Fibroblast of villous mesenchyme (primary cell): ENCODE data around the gene POTEF. TPM values are rescaled to one million over a fixed set of nuclear protein-coding genes. Genes with fewer than 3 reads are reported as not detected.
A peak's percentile ranks its signal among the peaks of the same experiment; 100 is the strongest.
"Not testable (repeated sequence)": the region's sequence is repeated elsewhere in the genome, so short reads cannot be mapped to it uniquely, and the experiment has no call there.

Experiments
- DNase-seq: peaks from one replicate; pipeline ENCODE4 v3.0.0-alpha.2; 2010; ENCODE audit warnings: low read depth
- H3K4me3 ChIP-seq: 2 replicates; pipeline ENCODE4 v1.5.1; 2011; ENCODE audit warnings: low read depth, mild to moderate bottlenecking, low read length
- total RNA-seq: library from RNA; depleted of rRNA; stranded (reverse); fragments of >200 nt; gene quantifications from 2 replicates; pipeline ENCODE4 v1.2.3, GENCODE V29; 2012
- TF ChIP-seq, protein P1 (sequence below): IDR thresholded peaks from 2 replicates; pipeline ENCODE4 v1.5.1; 2012; ENCODE audit warnings: low read depth, mild to moderate bottlenecking, low read length; ENCODE audit not compliant: insufficient read depth

The POTEF gene
- total RNA-seq, 1 donor: not detected

DNA sequence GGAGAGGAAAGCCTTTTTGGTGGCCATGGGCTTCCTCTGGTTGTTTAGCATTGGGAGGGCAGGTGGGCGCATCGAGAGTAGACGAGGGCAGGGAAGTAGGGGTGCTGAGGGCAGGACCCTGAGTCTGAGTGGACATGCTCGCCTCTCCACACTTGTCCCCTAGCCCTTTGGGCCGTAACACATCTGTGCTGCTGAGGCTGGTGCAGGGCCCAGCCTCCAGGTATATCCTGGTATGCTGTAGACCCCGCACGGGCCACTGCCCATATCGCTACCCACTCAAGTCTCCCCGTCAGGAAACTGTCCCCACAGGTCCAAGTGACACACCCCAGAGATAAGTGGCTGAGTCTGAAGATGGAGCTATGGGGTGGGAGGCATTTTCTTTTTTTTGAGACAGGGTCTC is 29.6 kb upstream of the POTEF start:
- no peak for DNase-seq
- TF ChIP-seq, protein P1, sequence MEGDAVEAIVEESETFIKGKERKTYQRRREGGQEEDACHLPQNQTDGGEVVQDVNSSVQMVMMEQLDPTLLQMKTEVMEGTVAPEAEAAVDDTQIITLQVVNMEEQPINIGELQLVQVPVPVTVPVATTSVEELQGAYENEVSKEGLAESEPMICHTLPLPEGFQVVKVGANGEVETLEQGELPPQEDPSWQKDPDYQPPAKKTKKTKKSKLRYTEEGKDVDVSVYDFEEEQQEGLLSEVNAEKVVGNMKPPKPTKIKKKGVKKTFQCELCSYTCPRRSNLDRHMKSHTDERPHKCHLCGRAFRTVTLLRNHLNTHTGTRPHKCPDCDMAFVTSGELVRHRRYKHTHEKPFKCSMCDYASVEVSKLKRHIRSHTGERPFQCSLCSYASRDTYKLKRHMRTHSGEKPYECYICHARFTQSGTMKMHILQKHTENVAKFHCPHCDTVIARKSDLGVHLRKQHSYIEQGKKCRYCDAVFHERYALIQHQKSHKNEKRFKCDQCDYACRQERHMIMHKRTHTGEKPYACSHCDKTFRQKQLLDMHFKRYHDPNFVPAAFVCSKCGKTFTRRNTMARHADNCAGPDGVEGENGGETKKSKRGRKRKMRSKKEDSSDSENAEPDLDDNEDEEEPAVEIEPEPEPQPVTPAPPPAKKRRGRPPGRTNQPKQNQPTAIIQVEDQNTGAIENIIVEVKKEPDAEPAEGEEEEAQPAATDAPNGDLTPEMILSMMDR: no peak
- H3K4me3 ChIP-seq: no peak overlapping the region

DNA sequence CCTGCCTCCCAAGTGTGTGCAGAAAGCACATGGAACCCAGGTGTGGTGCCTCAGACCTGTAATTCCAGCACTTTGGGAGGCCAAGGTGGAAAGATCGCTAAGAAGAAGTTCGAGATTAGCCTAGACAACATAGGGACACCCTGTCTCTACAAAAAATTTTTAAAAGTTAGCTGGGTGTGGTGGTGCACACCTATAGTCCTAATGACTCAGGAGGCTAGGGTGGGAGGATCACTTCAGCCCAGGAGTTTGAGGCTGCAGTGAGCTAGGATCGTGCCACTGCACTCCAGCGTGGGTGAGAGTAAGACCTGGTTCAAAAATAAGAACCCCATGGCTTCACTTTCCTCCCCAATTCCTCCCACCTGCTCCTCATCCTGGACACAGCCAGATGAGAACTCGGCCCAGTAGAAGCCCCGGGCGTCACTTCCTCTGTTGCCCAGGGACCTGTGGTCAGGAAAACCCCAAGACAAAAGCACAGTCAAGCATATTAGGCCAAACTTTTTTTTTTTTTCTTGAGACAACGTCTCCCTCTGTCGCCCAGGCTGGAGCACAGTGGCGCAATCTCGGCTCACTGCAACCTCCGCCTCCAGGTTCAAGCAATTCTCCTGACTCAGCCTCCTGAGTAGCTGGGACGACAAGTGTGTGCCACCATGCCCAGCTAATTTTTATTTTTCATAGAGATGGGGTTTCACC is 28.9 kb upstream of the POTEF start:
- H3K4me3 ChIP-seq, DNase-seq: not testable (repeated sequence)

GRCh38 chr2:130157354-130157753 is 28.3 kb upstream of the POTEF start:
- H3K4me3 ChIP-seq, DNase-seq: not testable (repeated sequence)

- TF ChIP-seq, protein P1: no peak
- no peak for DNase-seq
- H3K4me3 ChIP-seq: no peak overlapping the region
Measured at GRCh38 chr2:130156624-130157004, 27.6 kb upstream of the POTEF start.

DNA sequence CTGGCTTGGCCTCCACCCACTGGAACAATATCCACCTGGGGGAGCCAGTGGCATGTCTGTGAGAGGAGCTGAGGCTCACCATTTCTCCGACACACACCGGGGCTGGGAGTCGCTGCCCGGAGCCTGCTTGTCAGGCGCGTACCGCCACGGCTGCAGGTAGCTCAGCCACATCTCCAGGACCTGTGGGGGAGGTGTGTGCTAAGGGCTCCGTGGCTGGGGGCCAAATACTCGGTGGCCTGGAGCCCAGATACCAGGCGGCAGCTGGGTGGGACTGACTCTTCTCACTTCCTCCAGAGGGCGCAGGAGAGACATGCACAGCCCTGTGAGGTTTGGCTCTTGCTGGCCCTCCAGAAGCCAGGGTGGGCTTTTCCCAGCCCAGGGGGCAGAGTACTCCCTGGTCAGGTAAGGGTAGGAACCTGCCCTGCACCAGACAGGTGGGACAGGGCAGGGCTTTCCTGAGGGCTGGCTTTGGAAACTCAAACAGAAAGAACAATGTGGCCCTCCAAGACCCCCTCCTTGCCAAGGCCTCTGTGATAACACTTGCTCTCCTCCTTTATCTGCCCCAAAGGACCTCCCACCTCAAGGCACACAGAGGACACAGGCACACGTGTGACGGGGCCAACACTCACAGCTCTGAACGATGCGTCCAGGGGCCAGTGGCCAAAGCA is 27.1 kb upstream of the POTEF start:
- H3K4me3 ChIP-seq: not testable (repeated sequence)
- TF ChIP-seq, protein P1: peak; percentile 59
- peak; percentile 35 for DNase-seq

- TF ChIP-seq, protein P1: no peak
- no peak overlapping the region for H3K4me3 ChIP-seq
- no peak for DNase-seq
Measured at GRCh38 chr2:130154773-130155765, 26.0 kb upstream of the POTEF start.

- not testable (repeated sequence) for H3K4me3 ChIP-seq, DNase-seq
Measured at GRCh38 chr2:130154423-130154770, 25.4 kb upstream of the POTEF start.

- not testable (repeated sequence) for DNase-seq, H3K4me3 ChIP-seq
Measured at GRCh38 chr2:130153721-130154422, 24.9 kb upstream of the POTEF start.
